HTR-8/SVneo (cell line): Measurements from ENCODE around the gene TMEM150B.

Experiments
- DNase-seq: peaks from one replicate; pipeline ENCODE4 v3.0.0; 2011; ENCODE audit warnings: low spot score, mixed read lengths; ENCODE audit not compliant: insufficient read length
- FAIRE-seq: peaks from 2 replicates; lab custom pipeline; 2011; peaks lifted over from hg19 to GRCh38; lab: Jason Lieb, UNC

Gene TMEM150B

DNA sequence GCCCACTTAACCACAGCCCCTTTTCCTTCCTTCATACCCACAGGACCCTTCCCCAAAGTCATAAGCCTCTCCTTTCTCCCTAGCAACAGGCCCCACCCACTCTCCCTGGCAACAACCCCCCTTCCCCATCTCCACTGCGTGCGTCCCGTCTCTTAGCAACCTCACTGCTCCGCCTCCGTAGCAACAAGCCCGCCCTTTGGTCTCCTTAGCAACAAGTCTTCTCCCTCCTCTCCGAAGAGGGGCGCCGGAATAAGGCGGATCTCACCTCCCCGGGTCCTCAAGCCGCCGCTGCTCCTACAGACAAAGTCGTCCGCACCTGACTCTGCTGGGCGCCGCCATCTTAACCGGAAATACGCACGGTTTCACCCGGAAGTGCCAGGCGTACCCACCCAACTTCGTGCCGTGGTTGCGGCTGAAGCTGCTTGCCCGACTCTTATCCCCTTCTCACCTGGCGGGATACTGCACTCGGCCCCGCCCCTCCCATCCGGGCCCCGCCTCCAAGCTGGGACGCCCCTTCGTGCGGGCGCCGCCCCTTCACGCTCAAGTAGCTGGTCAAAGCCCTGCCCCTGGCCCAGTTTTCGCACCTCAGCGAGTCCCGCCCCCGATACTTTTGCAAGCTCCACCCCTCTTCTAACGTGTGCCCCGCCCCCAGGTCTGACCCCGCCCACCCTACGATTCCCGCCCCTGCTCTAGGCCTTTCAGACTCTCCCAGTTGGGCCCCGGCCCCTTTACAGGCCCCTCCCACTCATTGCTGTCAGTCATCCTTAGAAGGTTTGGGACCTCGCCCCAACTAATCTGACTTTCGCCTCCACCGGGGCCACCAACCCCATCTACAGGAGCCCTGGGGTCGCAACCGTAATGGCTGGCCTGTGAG lies 45.1 kb downstream of the TMEM150B start, which contains the start of gene HSPBP1:
TSS of gene HSPBP1 (minus strand) at position 341 of the 874 bp plus-strand sequence. CDS start 502 bp downstream, outside the sequence.
- FAIRE-seq (peak; percentile 97), DNase-seq (peak; percentile 95)

DNA sequence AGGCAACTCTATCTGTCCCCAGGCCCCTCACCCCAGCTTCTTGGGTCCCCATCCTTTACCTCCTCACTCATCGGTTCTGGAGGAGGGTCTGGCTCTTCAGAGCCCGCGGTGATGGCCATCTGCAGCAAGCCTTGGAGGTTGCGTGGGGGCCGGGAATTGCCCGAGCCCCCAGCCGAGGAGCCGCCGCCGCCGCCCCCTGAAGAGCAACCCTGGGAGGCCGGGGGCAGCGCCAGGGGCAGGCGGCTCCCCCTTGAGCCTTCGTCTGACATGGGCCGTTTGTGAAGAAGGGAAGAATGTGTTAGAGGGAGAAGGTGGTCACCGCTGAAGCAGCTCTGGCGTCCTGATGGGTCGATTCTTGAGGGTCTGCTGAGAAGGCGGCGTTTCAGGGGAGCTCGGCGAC lies 45.8 kb downstream of the TMEM150B start:
- FAIRE-seq, result no peak

DNA sequence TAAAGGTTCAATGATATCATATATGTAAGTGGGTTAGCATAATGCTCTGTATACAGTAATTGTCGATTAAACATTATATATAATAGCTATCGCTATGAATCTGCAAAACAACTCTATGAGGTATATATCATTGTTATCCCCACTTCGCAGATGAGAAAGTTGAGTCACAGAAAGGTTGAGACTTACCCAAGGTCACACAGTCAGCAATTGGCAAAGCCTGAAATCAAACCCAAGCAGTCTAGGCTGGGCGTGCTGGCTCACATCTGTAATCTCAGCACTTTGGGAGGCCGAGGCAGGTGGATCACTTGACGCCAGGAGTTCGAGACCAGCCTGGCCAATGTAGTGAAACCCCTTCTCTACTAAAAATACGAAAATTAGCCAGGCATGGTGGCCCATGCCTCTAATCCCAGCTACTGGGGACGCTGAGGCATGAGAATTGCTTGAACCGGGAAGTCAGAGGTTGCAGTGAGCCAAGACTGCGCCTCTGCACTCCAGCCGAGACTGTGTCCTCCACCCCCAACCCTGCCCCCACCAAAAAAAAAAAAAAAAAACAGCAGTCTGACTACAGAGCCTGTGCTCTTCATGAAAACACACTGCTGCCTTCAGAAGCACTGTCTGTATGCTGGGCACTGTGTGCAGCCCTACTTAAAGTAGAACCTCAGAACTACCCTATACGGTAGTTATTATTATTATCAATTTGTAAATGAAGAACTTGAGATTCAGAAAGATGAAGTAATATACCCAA lies 46.6 kb downstream of the TMEM150B start:
- FAIRE-seq, result no peak
- DNase-seq, result no peak

More for the DNA sequence above, 45.8 kb downstream of the TMEM150B start:
- DNase-seq, result no peak

GRCh38 chr19:55277494-55277893 lies 47.6 kb downstream of the TMEM150B start:
- DNase-seq (no peak), FAIRE-seq (no peak)

DNA sequence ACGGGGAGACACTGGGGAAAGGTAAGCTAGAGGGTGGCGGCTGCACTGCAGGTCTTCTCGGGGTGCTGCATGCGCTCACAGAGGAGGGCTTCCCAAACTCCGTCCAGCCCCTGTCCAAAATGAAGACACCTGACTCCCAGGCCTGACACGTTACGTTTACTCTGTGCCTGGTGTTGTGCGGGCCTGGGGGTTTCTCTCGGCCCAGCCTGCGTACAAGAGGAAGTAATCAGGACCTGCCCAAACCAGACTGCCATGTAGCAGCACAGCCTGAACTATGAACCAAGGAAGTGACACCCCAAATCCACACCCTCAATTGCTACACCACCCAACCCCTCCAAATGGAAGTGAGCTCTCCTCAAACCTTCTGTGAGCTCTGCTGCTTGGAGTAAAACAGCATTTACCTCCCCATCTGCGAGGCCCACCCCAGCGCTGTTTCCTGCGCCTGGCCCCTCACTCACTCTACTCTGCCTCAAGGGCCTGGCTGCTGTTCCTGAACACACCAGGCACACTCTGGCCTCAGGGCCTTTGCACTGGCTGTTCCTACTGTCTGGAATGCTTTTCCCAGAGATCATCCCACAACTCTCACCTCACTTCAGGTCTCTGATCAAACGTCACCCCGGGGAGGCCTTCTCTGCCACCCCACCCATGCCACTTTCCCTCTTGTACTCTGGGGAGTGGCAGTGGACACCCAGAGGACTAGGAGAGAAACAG lies 48.3 kb downstream of the TMEM150B start:
- FAIRE-seq (no peak), DNase-seq (no peak)

- FAIRE-seq (no peak), DNase-seq (no peak)
These were observed 49.1 kb downstream of the TMEM150B start for GRCh38 chr19:55275851-55276719.

GRCh38 chr19:55273978-55274707 lies 51.0 kb downstream of the TMEM150B start:
- DNase-seq, result no peak
- no peak for FAIRE-seq

DNA sequence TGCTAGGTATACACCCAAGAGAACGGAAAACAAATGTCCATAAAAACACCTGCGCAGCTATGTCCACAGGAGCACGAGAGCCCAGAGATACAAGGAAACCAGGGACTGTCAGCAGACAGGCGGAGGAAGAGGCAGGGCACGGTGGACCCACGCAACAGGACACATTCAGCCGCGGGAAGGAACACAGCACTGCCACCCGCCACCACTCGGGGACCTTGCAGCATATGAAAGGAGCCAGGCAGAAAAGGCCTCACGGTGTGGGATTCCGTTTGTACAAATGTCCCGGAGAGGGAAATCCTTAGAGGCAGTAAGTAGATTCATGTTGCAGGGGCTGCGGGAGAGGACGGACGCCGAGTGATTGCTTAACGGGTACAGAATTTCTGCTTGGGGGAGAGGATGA lies 53.0 kb downstream of the TMEM150B start:
- DNase-seq (no peak), FAIRE-seq (no peak)

- DNase-seq (no peak), FAIRE-seq (peak; percentile 95)
These were observed 54.8 kb downstream of the TMEM150B start for GRCh38 chr19:55270172-55270942.

DNA sequence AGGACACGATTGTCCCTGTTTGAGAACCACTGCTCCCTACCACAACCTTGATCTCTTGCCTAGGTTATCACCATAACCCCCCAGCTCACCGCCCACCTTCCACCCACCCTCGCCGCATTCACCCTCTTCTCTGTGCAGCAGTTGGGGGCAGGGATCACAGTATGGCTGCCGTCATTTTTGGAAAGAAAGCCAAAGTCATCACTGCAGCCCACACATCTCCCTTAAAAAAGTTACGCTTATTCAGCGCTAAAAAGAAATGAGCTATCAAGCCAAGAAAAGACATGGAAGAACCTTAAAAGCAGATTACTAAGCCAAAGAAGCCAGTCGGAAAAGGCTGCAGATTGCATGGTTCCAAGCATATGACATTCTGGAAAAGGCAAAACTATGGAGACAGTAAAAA lies 55.8 kb downstream of the TMEM150B start:
- FAIRE-seq (no peak), DNase-seq (no peak)

DNA sequence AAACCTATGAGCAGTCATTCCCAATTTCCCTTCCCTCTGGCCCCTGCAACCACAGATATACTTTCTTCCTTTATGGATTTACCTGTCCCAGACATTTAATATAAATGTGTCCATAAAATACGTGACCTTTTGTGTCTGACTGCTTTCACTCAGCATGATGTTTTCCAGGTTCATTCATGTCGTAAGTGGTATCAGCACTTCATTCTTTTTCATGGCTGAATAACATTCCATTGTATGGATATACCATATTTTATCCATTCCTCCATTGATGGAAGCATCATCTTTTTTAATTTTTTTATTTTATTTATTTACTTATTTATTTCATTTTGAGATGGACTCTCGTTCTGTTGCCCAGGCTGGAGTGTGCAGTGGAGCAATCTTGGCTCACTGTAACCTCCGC lies 58.3 kb downstream of the TMEM150B start:
- no peak for DNase-seq
- no peak for FAIRE-seq

DNA sequence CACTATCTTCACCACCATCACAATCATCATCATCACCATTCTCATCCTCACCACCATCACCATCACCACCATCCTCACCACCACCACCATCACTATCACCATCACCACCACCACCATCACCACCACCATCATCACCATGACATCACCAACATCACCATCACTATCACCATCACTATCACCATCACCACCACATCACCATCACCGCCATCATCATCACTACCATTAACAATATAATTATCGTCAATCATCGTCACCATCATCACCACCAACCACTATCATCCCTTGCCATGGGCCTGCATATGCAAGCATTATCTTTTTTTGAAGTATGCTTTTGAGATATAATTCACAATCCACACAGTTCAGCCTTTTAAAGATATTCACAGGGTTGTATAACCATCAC lies 58.7 kb downstream of the TMEM150B start:
- no peak for DNase-seq
- peak; percentile 100 for FAIRE-seq

DNA sequence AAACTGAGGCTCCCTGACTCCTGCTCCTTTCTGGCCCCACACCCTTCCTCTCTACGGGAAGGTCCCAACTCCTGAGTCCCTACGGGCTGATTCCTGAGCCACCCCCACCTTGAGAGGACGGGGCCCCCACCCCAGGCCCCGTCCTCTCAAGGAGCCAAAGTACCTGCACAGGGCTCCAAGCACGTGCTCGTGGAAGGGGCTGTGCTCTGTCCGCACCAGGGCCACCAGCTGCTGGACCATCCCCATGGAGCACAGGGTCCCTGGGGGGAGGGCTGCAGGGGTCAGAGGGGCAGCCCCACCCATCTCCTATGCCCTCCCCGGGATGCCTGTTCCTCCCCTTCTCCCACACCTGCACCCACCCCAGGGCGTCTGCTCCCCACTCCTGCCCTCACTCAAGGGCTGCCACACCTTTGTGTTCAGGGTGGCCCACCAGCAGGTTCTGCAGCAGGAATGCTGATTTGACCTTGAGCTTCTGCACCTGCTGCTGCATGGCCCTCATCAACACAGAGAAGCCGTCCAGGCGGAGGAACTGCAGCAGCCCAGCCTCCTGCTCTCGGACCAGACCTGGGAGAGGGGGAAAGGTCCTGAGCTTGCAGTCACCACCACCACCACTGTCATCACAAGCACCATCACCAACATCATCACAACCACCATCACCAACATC lies 59.3 kb downstream of the TMEM150B start:
- DNase-seq (no peak), FAIRE-seq (no peak)

DNA sequence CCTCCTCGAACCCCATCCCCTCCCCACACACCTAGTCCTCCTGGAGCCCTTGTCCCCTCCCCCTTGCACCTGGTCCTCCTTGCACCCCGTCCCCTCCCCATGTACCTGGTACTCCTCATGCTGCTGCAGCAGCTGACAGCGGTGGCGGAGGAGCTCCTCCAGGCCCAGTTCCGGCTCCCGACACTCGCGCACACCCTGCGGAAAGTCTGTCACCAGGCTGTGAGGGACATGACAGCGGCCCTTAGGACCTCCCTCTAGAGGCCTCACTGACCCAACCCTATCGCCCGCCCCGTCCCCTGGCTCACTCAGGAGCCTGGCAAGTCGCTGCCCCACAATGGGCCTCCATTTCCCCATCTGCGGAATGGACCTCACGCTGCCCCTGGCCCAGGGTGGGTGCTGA lies 60.0 kb downstream of the TMEM150B start:
- DNase-seq (no peak), FAIRE-seq (no peak)

- no peak for DNase-seq
- no peak for FAIRE-seq
These were observed 60.6 kb downstream of the TMEM150B start for GRCh38 chr19:55264531-55264930.
